Osteoblast (primary cell): Measurements from ENCODE around the gene NLGN1. TPM values are rescaled to one million over a fixed set of nuclear protein-coding genes. Genes with fewer than 3 reads are reported as not detected.

Source experiments
- DNase-seq: peaks from one replicate; pipeline ENCODE4 v3.0.0; 2011; ENCODE audit warnings: low spot score, mixed read lengths; ENCODE audit not compliant: insufficient read length; ENCODE audit errors: missing footprints
- H2AFZ ChIP-seq: 2 replicates; pipeline ENCODE4 v1.6.0; 2011; ENCODE audit warnings: mild to moderate bottlenecking, low read length
- H3K27ac ChIP-seq: 2 replicates; pipeline ENCODE4 v1.5.1; 2011; ENCODE audit warnings: mild to moderate bottlenecking, low read depth, low read length, moderate library complexity
- H3K27me3 ChIP-seq: 2 replicates; pipeline ENCODE4 v1.6.0; 2012; ENCODE audit warnings: mild to moderate bottlenecking, control low read depth, inconsistent platforms, low read length, moderate library complexity; ENCODE audit not compliant: insufficient read depth
- H3K36me3 ChIP-seq: 2 replicates; pipeline ENCODE4 v1.5.1; 2011; ENCODE audit warnings: mild to moderate bottlenecking, low read length, control low read depth, moderate library complexity; ENCODE audit not compliant: insufficient read depth
- H3K4me1 ChIP-seq: 2 replicates; pipeline ENCODE4 v1.5.1; 2011; ENCODE audit warnings: mild to moderate bottlenecking, low read length, control low read depth, moderate library complexity; ENCODE audit not compliant: insufficient read depth
- H3K4me2 ChIP-seq: 2 replicates; pipeline ENCODE4 v1.6.0; 2011; ENCODE audit warnings: mild to moderate bottlenecking, low read length; ENCODE audit not compliant: insufficient read depth
- H3K4me3 ChIP-seq: fragments of 200-600 bp; sonication (generic); 3 replicates; pipeline ENCODE4 v1.5.1; 2012; ENCODE audit warnings: mild to moderate bottlenecking, low read length, inconsistent platforms; ENCODE audit not compliant: insufficient read depth
- H3K79me2 ChIP-seq: 2 replicates; pipeline ENCODE4 v1.6.0; 2012; ENCODE audit warnings: mild to moderate bottlenecking, low read length, control low read depth, inconsistent platforms; ENCODE audit not compliant: insufficient read depth
- H3K9me3 ChIP-seq: 2 replicates; pipeline ENCODE4 v1.5.1; 2011; ENCODE audit warnings: low read depth, low read length, control low read depth
- H4K20me1 ChIP-seq: 2 replicates; pipeline ENCODE4 v1.6.0; 2012; ENCODE audit warnings: mild to moderate bottlenecking, low read length, control low read depth; ENCODE audit not compliant: insufficient read depth
- total RNA-seq: library from RNA; depleted of rRNA; stranded (reverse); fragments of >200 nt; gene quantifications from 2 replicates; pipeline ENCODE4 v1.2.3, GENCODE V29; 2012
- TF ChIP-seq, protein P1 (sequence below): IDR thresholded peaks from 2 replicates; pipeline ENCODE4 v1.5.1; 2011; ENCODE audit warnings: mild to moderate bottlenecking, low read depth, low read length, moderate library complexity; ENCODE audit errors: extremely low read depth

Gene NLGN1
- total RNA-seq, 1 donor, result 9.0 TPM

DNA sequence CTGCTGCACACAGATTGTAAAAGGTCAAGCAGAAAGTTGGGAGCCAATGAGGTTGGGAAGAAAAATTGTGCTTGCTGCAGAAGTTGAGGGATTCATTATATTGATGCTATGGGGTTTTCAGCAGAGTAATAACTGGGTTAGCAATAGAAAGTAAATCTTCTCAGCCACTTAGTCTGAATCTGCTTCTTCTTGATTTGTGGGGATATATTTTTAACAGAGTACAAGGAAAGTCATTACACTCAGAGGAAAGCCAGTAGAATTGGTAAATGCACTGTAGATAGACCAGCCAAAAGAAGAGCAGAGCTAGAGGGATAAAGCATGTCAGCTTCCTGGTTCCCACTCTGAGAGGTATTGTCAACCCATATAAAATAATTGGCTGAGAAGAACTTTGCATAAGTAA, 663.6 kb downstream of the NLGN1 start:
- Histone ChIP-seq H3K27me3 (no peaks in the 10 kb centered on the region), H3K9me3 (no peaks in the 10 kb centered on the region), H3K4me3 (no peak overlapping the region), H3K4me1 (no peaks in the 10 kb centered on the region), H4K20me1 (no peaks in the 10 kb centered on the region), H3K36me3 (no peaks in the 10 kb centered on the region), H3K79me2 (no peaks in the 10 kb centered on the region), H2AFZ (no peak overlapping the region), H3K27ac (no peak overlapping the region), H3K4me2 (no peak overlapping the region)
- no peak for DNase-seq
- TF ChIP-seq, protein P1, sequence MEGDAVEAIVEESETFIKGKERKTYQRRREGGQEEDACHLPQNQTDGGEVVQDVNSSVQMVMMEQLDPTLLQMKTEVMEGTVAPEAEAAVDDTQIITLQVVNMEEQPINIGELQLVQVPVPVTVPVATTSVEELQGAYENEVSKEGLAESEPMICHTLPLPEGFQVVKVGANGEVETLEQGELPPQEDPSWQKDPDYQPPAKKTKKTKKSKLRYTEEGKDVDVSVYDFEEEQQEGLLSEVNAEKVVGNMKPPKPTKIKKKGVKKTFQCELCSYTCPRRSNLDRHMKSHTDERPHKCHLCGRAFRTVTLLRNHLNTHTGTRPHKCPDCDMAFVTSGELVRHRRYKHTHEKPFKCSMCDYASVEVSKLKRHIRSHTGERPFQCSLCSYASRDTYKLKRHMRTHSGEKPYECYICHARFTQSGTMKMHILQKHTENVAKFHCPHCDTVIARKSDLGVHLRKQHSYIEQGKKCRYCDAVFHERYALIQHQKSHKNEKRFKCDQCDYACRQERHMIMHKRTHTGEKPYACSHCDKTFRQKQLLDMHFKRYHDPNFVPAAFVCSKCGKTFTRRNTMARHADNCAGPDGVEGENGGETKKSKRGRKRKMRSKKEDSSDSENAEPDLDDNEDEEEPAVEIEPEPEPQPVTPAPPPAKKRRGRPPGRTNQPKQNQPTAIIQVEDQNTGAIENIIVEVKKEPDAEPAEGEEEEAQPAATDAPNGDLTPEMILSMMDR, result no peak

DNA sequence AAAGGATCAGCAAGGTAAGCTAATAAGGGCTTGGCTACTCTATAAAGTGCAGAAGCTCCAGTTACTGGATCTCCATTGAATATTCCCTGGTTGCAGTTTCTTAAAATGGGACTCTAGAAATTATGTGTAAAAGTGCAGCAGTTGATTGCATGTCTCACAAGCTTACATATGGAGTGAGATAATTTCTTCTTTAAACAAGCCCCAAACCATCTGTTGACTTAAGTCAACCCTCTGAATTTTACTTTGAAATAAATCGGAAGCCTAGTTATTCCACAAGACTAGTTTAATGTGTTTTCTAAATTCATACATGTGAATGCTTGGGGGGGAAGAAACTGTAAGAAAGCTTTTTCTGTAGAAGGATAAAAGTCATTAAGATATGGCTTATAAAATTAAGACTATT, 664.2 kb downstream of the NLGN1 start:
- no peaks in the 10 kb centered on the region for H3K4me1 ChIP-seq
- no peak overlapping the region for H3K4me2 ChIP-seq
- no peaks in the 10 kb centered on the region for H4K20me1 ChIP-seq
- H2AFZ ChIP-seq, result no peak overlapping the region
- DNase-seq, result no peak
- H3K79me2 ChIP-seq, result no peaks in the 10 kb centered on the region
- H3K27me3 ChIP-seq, result no peaks in the 10 kb centered on the region
- H3K27ac ChIP-seq, result no peak overlapping the region
- TF ChIP-seq, protein P1, result no peak
- no peaks in the 10 kb centered on the region for H3K9me3 ChIP-seq
- no peak overlapping the region for H3K4me3 ChIP-seq
- no peaks in the 10 kb centered on the region for H3K36me3 ChIP-seq

DNA sequence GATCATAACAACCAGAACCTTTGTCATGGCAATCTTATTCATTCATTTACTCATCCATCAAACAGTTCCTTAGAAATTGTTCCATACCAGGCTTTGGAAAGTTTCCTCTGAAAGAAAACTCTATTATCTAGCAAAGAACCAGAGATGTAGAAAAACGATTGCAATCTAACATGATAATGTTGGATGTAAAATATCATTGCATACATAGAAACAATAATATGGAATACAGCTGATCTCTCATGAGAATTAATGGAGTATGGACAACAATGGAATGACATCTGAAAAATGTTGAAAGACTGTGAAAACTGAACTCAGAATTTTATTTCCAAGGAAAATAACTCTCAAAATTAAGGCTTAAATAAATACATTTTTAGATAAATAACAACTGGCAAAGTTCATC, 665.4 kb downstream of the NLGN1 start:
- Histone ChIP-seq H3K4me3 (no peak overlapping the region), H3K4me2 (no peak overlapping the region), H3K27ac (no peak overlapping the region), H3K27me3 (no peaks in the 10 kb centered on the region), H3K79me2 (no peaks in the 10 kb centered on the region), H3K9me3 (no peaks in the 10 kb centered on the region), H3K36me3 (no peaks in the 10 kb centered on the region), H4K20me1 (no peaks in the 10 kb centered on the region), H3K4me1 (no peaks in the 10 kb centered on the region), H2AFZ (no peak overlapping the region)
- no peak for DNase-seq
- TF ChIP-seq, protein P1, result no peak

DNA sequence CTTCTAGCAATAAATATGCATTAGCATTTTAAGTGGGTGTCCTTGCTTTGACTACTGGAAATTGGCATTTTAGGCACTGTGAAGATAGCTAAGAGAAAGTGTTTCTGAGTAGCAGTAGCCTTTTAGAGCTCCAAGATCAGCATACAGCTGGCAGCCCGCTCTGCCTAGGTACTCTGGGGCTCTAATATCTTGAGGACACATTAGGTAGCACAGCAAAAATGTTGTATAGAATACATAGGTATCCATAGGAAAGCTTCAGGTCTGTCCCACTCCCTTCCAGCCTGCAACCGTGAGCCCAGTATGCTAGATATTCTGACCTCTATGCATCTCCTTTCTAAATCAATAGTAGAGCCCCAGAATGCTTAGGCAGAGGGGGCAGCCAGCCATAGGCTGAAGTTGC, 670.5 kb downstream of the NLGN1 start:
- H3K79me2 ChIP-seq, result no peaks in the 10 kb centered on the region
- no peak for DNase-seq
- no peaks in the 10 kb centered on the region for H3K4me1 ChIP-seq
- no peaks in the 10 kb centered on the region for H3K27me3 ChIP-seq
- no peak overlapping the region for H2AFZ ChIP-seq
- H3K4me2 ChIP-seq, result no peak overlapping the region
- H3K27ac ChIP-seq, result no peak overlapping the region
- H3K4me3 ChIP-seq, result no peak overlapping the region
- no peaks in the 10 kb centered on the region for H3K36me3 ChIP-seq
- H3K9me3 ChIP-seq, result no peaks in the 10 kb centered on the region
- TF ChIP-seq, protein P1, result no peak
- no peaks in the 10 kb centered on the region for H4K20me1 ChIP-seq
